ENCODE measurements around the gene RTN1. TPM values are rescaled to one million over a fixed set of nuclear protein-coding genes. Genes with fewer than 3 reads are reported as not detected.

The RTN1 gene
- total and polyA plus RNA-seq, 2 of the 8 experiments (the other 6 are each of a cell fraction or from before 2014, with no cell fraction given) = 2.8 to 4.9 TPM

DNA sequence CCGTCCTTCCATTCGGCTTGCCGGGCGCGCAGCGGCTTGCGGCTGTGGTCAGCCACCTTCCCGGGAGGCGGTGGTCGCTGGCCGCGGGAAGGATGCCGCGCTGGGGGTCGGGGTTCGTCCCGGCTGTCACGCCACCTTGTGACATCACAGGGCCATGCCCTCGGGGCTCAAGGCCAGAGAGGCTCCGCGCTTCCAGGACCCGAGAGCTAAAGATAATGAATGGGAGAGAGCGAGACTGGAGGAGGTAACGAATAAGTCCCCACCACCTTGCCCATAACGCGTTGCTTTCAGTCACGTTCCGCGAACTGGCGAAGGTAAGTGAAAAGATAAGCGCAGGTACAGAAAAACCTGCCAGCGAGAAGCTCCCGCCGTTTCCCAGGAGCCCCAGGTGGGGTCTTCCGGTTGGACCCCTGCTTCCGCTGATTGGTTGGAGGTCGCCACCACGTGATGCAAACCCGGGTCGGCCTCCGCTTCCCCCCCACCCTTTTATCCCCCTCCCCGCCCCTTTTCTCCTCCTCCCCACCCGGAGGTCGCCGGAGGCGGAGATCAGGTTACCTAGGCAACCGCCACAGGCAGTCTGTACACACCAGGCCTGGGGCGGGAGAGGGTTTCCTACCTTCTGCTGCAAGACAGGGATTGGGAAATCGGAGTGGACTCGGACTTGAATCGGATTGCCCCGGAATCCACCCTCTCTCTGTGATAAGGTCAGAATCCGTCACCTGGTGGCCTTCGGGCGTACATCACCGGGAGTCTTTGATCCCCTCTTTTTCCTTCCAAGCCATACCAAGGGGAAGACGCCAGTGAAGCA is 49.2 kb upstream of the RTN1 start, which contains the start of gene LRRC9 (continued):
- TF ChIP-seq CTBP2 (IDR thresholded peaks at IDR 0.05; ENCODE audit: borderline replicate concordance, insufficient read depth, insufficient read length, low read length) (no peak), HDAC2 (IDR thresholded peaks at IDR 0.05; ENCODE audit: borderline replicate concordance in 1 of 2, low read depth in 2 of 2, low read length in 2 of 2) (peak in 1 of 2 experiments; percentile 23; a peak in 1 of 4 replicates), MAX (IDR thresholded peaks at IDR 0.05) (peak; percentile 91), SP4 (IDR thresholded peaks at IDR 0.05; ENCODE audit: low read length) (no peak; the same call in 1 of the 2 replicates), BCL11A (IDR thresholded peaks at IDR 0.05; ENCODE audit: low read depth in 2 of 2, low read length in 2 of 2) (no peak), CBX8 (IDR thresholded peaks at IDR 0.05; ENCODE audit: borderline replicate concordance, low read depth, low read length) (no peak), NRF1 (IDR thresholded peaks at IDR 0.05; ENCODE audit: low read depth, low read length) (no peak), EP300 (IDR thresholded peaks at IDR 0.05; ENCODE audit: borderline replicate concordance in 1 of 2, low read depth in 2 of 2, low read length in 2 of 2) (no peak), FOSL1 (IDR thresholded peaks at IDR 0.05; ENCODE audit: insufficient read depth, low read depth, low read length) (no peak), EGR1 (IDR thresholded peaks at IDR 0.05; ENCODE audit: borderline replicate concordance, low read depth, low read length) (no peak), SAP30 (IDR thresholded peaks at IDR 0.05; ENCODE audit: insufficient read depth, insufficient replicate concordance, low read length) (no peak), GABPA (IDR thresholded peaks at IDR 0.05; ENCODE audit: borderline replicate concordance, insufficient read depth, low read length) (no peak), SUZ12 (IDR thresholded peaks at IDR 0.05; ENCODE audit: low read length) (no peak), GTF2F1 (IDR thresholded peaks at IDR 0.05; ENCODE audit: borderline replicate concordance, low read depth, low read length) (0 out of 2 replicates have a peak, but pooled peaks have one; percentile 52), POU5F1 (IDR thresholded peaks at IDR 0.05; ENCODE audit: low read depth, low read length) (no peak), ASH2L (IDR thresholded peaks at IDR 0.05; ENCODE audit: low read length) (peak; percentile 90)
- TF ChIP-seq, protein P1, sequence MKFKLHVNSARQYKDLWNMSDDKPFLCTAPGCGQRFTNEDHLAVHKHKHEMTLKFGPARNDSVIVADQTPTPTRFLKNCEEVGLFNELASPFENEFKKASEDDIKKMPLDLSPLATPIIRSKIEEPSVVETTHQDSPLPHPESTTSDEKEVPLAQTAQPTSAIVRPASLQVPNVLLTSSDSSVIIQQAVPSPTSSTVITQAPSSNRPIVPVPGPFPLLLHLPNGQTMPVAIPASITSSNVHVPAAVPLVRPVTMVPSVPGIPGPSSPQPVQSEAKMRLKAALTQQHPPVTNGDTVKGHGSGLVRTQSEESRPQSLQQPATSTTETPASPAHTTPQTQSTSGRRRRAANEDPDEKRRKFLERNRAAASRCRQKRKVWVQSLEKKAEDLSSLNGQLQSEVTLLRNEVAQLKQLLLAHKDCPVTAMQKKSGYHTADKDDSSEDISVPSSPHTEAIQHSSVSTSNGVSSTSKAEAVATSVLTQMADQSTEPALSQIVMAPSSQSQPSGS (IDR thresholded peaks at IDR 0.05; ENCODE audit: low read length) = no peak
- TF ChIP-seq, protein P2, sequence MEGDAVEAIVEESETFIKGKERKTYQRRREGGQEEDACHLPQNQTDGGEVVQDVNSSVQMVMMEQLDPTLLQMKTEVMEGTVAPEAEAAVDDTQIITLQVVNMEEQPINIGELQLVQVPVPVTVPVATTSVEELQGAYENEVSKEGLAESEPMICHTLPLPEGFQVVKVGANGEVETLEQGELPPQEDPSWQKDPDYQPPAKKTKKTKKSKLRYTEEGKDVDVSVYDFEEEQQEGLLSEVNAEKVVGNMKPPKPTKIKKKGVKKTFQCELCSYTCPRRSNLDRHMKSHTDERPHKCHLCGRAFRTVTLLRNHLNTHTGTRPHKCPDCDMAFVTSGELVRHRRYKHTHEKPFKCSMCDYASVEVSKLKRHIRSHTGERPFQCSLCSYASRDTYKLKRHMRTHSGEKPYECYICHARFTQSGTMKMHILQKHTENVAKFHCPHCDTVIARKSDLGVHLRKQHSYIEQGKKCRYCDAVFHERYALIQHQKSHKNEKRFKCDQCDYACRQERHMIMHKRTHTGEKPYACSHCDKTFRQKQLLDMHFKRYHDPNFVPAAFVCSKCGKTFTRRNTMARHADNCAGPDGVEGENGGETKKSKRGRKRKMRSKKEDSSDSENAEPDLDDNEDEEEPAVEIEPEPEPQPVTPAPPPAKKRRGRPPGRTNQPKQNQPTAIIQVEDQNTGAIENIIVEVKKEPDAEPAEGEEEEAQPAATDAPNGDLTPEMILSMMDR (IDR thresholded peaks at IDR 0.05; ENCODE audit: control extremely low read depth in 1 of 3, insufficient read depth in 1 of 3, low read depth in 1 of 3, low read length in 3 of 3) = peak in 1 of 3 experiments; percentile 15; a peak in 1 of 4 replicates

All from H1 (cell line).